NB4 (cell line): ENCODE results near the gene LRPPRC.

ENCODE experiments used
- DNase-seq: peaks from one replicate; pipeline ENCODE4 v3.0.0; 2010; ENCODE audit warnings: low read depth
- H3K4me3 ChIP-seq: one replicate; pipeline ENCODE4 v1.5.1; 2011; ENCODE audit warnings: mild to moderate bottlenecking, low read depth, low read length, moderate library complexity
- CTCF ChIP-seq: IDR thresholded peaks from one replicate; pipeline ENCODE4 v1.5.1; 2012; ENCODE audit warnings: low read depth, low read length
- MAX ChIP-seq: IDR thresholded peaks from 2 replicates; pipeline ENCODE4 v1.6.1; 2011; ENCODE audit warnings: low read depth, low read length
- MYC ChIP-seq: IDR thresholded peaks from 2 replicates; pipeline ENCODE4 v1.6.1; 2011; ENCODE audit warnings: low read depth, low read length
- POLR2A ChIP-seq: IDR thresholded peaks from 2 replicates; pipeline ENCODE4 v1.6.1; 2011; ENCODE audit warnings: mild to moderate bottlenecking; ENCODE audit not compliant: insufficient read length; ENCODE audit errors: extremely low read depth

Gene LRPPRC

DNA sequence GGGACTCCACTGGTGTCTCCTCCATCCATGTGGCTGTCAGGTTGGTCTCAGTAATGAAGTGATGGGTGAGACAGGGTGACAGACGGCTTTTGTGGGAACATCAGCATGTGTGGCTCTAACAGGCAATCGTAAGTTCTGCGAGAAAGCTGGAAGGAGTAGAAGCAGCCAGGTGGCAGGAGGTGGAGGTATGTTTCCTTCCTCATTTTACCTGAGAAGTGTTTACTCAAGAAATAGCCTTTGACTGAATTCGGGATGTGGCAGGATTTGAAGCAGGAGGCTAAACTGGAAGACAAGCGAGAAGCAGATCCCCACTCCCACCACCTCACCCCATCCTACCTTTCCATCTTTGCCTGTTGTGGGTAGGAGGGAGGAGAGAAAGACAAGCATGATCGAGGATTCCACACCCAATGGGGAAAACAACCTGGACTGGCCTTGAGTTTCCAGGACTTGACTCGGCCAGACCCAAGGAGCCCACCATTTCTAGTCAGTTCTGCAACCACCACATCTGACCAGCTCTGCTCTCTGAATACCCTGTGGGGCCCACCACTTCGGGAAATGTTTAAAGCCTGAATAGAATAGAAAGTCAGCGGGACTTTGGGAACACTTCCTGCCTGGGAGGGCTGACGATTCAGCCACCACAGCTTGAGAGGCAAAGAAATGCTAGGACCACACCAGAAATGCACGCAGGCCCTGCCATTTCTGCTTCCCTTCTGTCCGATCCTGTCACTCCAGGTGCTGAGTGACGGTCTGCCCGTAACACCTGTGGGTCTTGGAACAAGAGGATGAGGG, 155.8 kb downstream of the LRPPRC start:
- no peak overlapping the region for H3K4me3 ChIP-seq
- DNase-seq: no peak
- TF ChIP-seq POLR2A: no peak
- TF ChIP-seq MYC: no peak
- TF ChIP-seq CTCF: no peak
- no peak for TF ChIP-seq MAX

DNA sequence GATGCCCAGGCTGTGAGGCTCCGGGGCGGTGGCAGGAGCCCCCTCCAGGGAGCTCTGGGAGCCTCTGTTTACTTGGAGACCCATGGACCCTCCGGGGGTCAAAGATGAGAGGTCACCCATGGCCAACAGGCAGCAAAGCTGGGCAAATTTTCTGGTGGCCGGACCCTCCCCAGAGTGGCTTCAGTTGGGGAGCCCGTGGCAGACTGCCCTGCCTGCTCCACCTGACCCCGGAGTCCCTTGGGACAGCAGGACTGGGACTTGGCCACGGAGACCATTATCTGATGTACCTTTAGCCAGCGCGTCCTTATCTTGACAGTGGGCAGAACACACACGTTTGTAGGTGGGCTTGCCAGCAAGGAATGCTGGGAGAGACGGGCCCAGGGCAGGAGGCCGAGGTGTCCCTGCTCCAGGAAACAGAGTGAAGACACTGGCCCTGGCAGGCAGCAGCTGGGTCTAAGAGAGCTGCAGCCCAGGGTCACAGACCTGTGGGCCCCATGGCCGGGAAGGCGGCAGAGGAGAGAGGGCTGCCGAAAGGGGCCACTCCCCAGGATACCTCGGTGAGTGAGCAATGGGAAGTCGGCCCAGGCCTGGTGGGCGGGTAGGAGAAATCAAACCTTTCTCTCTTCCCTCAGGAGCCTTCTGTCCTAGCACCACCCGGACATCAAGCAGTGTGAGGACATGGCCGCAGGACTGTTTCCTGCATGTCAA, 157.1 kb downstream of the LRPPRC start, which contains the start of the genes ABCG5 and ABCG8:
TSS of gene ABCG5 (minus strand) at position 280 of the 708 bp plus-strand sequence. CDS start at position 120, 160 bp downstream.
TSS of gene ABCG8 (plus strand) at position 412 of the 708 bp plus-strand sequence. CDS start at position 495, 83 bp downstream.
- TF ChIP-seq POLR2A: no peak
- TF ChIP-seq MYC: no peak
- no peak for TF ChIP-seq CTCF
- TF ChIP-seq MAX: no peak

GRCh38 chr2:43837831-43838559, 157.8 kb downstream of the LRPPRC start:
- DNase-seq: no peak
- no peak overlapping the region for H3K4me3 ChIP-seq
- TF ChIP-seq CTCF (no peak), POLR2A (no peak), MAX (no peak), MYC (no peak)

More for the DNA sequence above, 157.1 kb downstream of the LRPPRC start, which contains the start of the genes ABCG5 and ABCG8:
- H3K4me3 ChIP-seq: no peak within 1 kb of the TSS
- DNase-seq: no peak

GRCh38 chr2:43837033-43837432, 158.8 kb downstream of the LRPPRC start:
- H3K4me3 ChIP-seq: no peak overlapping the region
- TF ChIP-seq CTCF: no peak
- TF ChIP-seq POLR2A: no peak
- no peak for TF ChIP-seq MAX
- no peak for TF ChIP-seq MYC
- no peak for DNase-seq
